ENCODE measurements around the gene DENND1A.

DNA sequence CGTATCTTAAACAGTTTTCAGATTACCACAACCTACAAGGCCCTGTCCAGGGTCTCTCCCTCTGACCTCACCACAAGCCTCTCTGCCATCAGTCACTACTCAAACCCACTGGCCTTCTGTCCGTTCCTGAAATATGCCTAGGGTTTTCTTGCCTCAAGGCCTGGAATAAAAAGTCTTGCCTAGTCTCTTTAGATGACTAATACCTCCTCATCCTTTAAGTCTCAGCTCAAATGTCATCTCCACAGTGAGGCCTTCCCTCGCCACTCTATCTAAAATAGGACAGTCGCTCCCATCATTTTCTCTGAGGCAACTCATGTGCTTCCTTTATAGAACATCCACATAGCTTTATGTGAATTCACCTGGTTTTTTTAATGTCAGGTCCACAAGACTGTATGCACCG lies 5.2 kb downstream of the DENND1A start:
- TF ChIP-seq, protein P1, sequence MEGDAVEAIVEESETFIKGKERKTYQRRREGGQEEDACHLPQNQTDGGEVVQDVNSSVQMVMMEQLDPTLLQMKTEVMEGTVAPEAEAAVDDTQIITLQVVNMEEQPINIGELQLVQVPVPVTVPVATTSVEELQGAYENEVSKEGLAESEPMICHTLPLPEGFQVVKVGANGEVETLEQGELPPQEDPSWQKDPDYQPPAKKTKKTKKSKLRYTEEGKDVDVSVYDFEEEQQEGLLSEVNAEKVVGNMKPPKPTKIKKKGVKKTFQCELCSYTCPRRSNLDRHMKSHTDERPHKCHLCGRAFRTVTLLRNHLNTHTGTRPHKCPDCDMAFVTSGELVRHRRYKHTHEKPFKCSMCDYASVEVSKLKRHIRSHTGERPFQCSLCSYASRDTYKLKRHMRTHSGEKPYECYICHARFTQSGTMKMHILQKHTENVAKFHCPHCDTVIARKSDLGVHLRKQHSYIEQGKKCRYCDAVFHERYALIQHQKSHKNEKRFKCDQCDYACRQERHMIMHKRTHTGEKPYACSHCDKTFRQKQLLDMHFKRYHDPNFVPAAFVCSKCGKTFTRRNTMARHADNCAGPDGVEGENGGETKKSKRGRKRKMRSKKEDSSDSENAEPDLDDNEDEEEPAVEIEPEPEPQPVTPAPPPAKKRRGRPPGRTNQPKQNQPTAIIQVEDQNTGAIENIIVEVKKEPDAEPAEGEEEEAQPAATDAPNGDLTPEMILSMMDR (IDR thresholded peaks at IDR 0.05; ENCODE audit: insufficient read depth, low read length, poor library complexity, severe bottlenecking), result no peak
- no peak for TF ChIP-seq EZH2phosphoT487 (conservative IDR thresholded peaks at IDR 0.05; ENCODE audit: low read length)

Data from SU-DHL-6 (cell line).